K562 (cell line): Measurements from ENCODE around the gene CNGA3. TPM values are rescaled to one million over a fixed set of nuclear protein-coding genes. Genes with fewer than 3 reads are reported as not detected.
A peak's percentile ranks its signal among the peaks of the same experiment; 100 is the strongest.

Experiments
- ETV6 ChIP-seq, 3 experiments: fragments of 150-350 bp in 1 of 3; sonication (generic) in 1 of 3; formaldehyde crosslinking in 1 of 3; IDR thresholded peaks; 2 replicates each; pipeline versions ENCODE4 v1.6.1 to v1.8.0; 2014 to 2022; ENCODE audit warnings: borderline replicate concordance in 2 of 3, low read depth in 2 of 3, antibody characterized with exemption in 1 of 3, low read length in 1 of 3, mild to moderate bottlenecking in 1 of 3, missing genetic modification reagents in 1 of 3
- FOXJ2 ChIP-seq: fragments of 200-800 bp; sonication (Bioruptor generic); IDR thresholded peaks from 2 replicates; pipeline ENCODE4 v1.6.1; 2016; ENCODE audit warnings: missing genetic modification characterization, missing compliant biosample characterization
- IRF2 ChIP-seq: sonication (generic); formaldehyde crosslinking; IDR thresholded peaks from 2 replicates; pipeline ENCODE4 v1.8.1; 2022; ENCODE audit warnings: mild to moderate bottlenecking, missing genetic modification reagents
- JUND ChIP-seq, 2 experiments: IDR thresholded peaks; 2 replicates in 1 of 2; 3 replicates in 1 of 2; pipeline ENCODE4 v1.6.1; 2011; ENCODE audit warnings: borderline replicate concordance in 2 of 2, low read depth in 2 of 2, low read length in 2 of 2, improper control_type of control experiment in 1 of 2, missing biosample characterization in 1 of 2, missing genetic modification characterization in 1 of 2, missing genetic modification reagents in 1 of 2
- L3MBTL2 ChIP-seq: fragments of 450-650 bp; IDR thresholded peaks from 2 replicates; pipeline ENCODE4 v1.6.1; 2016; ENCODE audit warnings: mild to moderate bottlenecking, moderate library complexity
- MAFG ChIP-seq: fragments of 450-650 bp; conservative IDR thresholded peaks from 2 replicates; pipeline ENCODE4 v1.6.1; 2016; ENCODE audit warnings: missing genetic modification characterization, missing compliant biosample characterization
- MAFK ChIP-seq: IDR thresholded peaks from 2 replicates; pipeline ENCODE4 v1.6.1; 2011; ENCODE audit warnings: low read length, improper control_type of control experiment
- NFE2 ChIP-seq: IDR thresholded peaks from 2 replicates; pipeline ENCODE4 v1.6.1; 2014; ENCODE audit warnings: antibody characterized with exemption, low read depth
- SMARCA4 ChIP-seq: fragments of 450-650 bp; IDR thresholded peaks from 2 replicates; pipeline ENCODE4 v1.6.1; 2016
- ZNF239 ChIP-seq: fragments of 250-450 bp; sonication (Bioruptor Pico); IDR thresholded peaks from 2 replicates; pipeline ENCODE4 v1.4.0; 2020; ENCODE audit warnings: mild to moderate bottlenecking
- polyA plus RNA-seq, 8 experiments: library from polyadenylated mRNA; depleted of rRNA in 4 of 8; stranded (reverse) in 5 of 8; unstranded in 3 of 8; fragments of >200 nt; fragmentation: Nextera tagmentation in 2 of 8; fragmentation: Illumina TruSeq in 1 of 8; extraction: Ambion mirVana in 2 of 8; extraction: Trizol in 1 of 8; gene quantifications; 2 replicates each; pipeline versions ENCODE4 v1.2.1 to v1.2.3, GENCODE V29; 2011 to 2014; ENCODE audit warnings: inconsistent platforms in 1 of 8, missing spikeins in 1 of 8
- total RNA-seq, 7 experiments: library from RNA; depleted of rRNA in 6 of 7; stranded (reverse); fragments of >200 nt in 6 of 7; fragmentation: Illumina TruSeq in 2 of 7; extraction: Trizol in 2 of 7; gene quantifications; 2 replicates each; pipeline versions ENCODE4 v1.2.1 to v1.2.3, GENCODE V29; 2011 to 2021; ENCODE audit warnings: low replicate concordance in 1 of 7
- TF ChIP-seq, protein P1 (sequence below): fragments of 250-450 bp; sonication (Bioruptor Pico); IDR thresholded peaks from 2 replicates; pipeline ENCODE4 v1.4.0; 2020
- TF ChIP-seq, protein P2 (sequence below): fragments of 450-650 bp; IDR thresholded peaks from 2 replicates; pipeline ENCODE4 v1.6.1; 2018; ENCODE audit not compliant: partially characterized antibody
- TF ChIP-seq, protein P3 (sequence below), 2 experiments: IDR thresholded peaks; 2 replicates each; pipeline ENCODE4 v1.6.1; 2012; ENCODE audit warnings: improper control_type of control experiment in 2 of 2, low read depth in 2 of 2, low read length in 2 of 2, borderline replicate concordance in 1 of 2

The CNGA3 gene
- total and polyA plus RNA-seq, 9 of the 15 experiments (the other 6 are each of a cell fraction or from before 2014, with no cell fraction given), result not detected

DNA sequence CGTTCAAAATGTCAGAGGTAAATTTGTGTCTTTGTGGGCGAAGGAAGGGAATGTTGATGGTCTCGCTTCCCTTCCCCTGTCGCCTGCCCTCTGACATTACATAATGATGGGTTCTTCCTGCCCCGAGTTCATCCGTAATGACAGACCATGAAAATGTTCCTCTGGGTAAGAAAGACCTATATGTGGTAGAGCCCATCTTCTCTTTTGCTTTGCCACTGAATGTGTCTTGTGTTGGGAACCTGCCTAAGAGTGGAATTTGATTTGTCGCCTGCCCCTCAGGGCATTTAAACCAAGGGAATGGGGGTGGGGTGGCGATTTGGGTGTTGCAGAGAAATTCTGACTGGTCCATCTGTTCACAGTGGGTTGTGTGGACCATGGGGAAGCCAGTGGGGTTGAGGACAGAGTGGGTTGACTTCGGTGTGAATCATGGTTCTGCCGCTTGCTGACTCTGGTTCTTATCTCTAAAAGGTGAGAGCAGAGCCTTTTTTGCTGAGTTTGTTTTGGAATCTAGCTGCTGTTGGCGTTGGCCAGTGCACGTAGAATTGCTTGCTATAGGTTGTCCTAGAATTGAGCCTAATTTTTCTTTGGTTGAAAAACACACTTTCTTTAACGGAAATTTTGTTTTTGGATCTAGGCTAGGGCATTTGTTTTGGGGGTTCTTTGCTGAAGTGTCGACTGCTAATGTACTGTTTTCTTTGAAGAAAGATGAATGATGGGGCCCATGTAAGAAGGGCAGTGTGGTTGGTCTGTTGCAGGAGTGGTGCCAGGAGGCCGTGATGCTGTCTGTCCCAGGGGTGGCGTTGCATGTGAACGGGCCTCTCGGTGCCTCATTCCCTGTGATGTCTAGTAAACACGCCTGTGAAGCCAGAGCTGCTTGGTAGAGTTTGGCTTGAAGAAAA lies 99.7 kb downstream of the CNGA3 start (continued):
- peak; percentile 52 for TF ChIP-seq MAFG (tag)
- TF ChIP-seq SMARCA4, result peak; percentile 57
- 0 out of 4 replicates have a peak, but pooled peaks of 1 of the 2 experiments have one; percentile 21 for TF ChIP-seq ETV6 (IDR thresholded peaks at IDR 0.05; ENCODE audit: borderline replicate concordance in 1 of 2, low read depth in 2 of 2, low read length in 1 of 2)
- TF ChIP-seq ETV6 (CRISPR knock-in tag; IDR thresholded peaks at IDR 0.05; ENCODE audit: borderline replicate concordance), result no peak
- TF ChIP-seq NFE2, result peak; percentile 15; the same call in 1 of the 2 replicates
- peak; percentile 27; the same call in 1 of the 2 replicates for TF ChIP-seq JUND (IDR thresholded peaks at IDR 0.05; ENCODE audit: borderline replicate concordance, low read depth, low read length)
- TF ChIP-seq JUND (tag; IDR thresholded peaks at IDR 0.05; ENCODE audit: borderline replicate concordance, low read depth, low read length), result peak; percentile 29; the same call in 1 of the 3 replicates
- TF ChIP-seq, protein P1, sequence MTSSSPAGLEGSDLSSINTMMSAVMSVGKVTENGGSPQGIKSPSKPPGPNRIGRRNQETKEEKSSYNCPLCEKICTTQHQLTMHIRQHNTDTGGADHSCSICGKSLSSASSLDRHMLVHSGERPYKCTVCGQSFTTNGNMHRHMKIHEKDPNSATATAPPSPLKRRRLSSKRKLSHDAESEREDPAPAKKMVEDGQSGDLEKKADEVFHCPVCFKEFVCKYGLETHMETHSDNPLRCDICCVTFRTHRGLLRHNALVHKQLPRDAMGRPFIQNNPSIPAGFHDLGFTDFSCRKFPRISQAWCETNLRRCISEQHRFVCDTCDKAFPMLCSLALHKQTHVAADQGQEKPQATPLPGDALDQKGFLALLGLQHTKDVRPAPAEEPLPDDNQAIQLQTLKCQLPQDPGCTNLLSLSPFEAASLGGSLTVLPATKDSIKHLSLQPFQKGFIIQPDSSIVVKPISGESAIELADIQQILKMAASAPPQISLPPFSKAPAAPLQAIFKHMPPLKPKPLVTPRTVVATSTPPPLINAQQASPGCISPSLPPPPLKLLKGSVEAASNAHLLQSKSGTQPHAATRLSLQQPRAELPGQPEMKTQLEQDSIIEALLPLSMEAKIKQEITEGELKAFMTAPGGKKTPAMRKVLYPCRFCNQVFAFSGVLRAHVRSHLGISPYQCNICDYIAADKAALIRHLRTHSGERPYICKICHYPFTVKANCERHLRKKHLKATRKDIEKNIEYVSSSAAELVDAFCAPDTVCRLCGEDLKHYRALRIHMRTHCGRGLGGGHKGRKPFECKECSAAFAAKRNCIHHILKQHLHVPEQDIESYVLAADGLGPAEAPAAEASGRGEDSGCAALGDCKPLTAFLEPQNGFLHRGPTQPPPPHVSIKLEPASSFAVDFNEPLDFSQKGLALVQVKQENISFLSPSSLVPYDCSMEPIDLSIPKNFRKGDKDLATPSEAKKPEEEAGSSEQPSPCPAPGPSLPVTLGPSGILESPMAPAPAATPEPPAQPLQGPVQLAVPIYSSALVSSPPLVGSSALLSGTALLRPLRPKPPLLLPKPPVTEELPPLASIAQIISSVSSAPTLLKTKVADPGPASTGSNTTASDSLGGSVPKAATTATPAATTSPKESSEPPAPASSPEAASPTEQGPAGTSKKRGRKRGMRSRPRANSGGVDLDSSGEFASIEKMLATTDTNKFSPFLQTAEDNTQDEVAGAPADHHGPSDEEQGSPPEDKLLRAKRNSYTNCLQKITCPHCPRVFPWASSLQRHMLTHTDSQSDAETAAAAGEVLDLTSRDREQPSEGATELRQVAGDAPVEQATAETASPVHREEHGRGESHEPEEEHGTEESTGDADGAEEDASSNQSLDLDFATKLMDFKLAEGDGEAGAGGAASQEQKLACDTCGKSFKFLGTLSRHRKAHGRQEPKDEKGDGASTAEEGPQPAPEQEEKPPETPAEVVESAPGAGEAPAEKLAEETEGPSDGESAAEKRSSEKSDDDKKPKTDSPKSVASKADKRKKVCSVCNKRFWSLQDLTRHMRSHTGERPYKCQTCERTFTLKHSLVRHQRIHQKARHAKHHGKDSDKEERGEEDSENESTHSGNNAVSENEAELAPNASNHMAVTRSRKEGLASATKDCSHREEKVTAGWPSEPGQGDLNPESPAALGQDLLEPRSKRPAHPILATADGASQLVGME (CRISPR knock-in tag), result no peak
- TF ChIP-seq IRF2 (CRISPR knock-in tag), result no peak
- TF ChIP-seq ZNF239 (CRISPR knock-in tag), result no peak
- TF ChIP-seq, protein P2, sequence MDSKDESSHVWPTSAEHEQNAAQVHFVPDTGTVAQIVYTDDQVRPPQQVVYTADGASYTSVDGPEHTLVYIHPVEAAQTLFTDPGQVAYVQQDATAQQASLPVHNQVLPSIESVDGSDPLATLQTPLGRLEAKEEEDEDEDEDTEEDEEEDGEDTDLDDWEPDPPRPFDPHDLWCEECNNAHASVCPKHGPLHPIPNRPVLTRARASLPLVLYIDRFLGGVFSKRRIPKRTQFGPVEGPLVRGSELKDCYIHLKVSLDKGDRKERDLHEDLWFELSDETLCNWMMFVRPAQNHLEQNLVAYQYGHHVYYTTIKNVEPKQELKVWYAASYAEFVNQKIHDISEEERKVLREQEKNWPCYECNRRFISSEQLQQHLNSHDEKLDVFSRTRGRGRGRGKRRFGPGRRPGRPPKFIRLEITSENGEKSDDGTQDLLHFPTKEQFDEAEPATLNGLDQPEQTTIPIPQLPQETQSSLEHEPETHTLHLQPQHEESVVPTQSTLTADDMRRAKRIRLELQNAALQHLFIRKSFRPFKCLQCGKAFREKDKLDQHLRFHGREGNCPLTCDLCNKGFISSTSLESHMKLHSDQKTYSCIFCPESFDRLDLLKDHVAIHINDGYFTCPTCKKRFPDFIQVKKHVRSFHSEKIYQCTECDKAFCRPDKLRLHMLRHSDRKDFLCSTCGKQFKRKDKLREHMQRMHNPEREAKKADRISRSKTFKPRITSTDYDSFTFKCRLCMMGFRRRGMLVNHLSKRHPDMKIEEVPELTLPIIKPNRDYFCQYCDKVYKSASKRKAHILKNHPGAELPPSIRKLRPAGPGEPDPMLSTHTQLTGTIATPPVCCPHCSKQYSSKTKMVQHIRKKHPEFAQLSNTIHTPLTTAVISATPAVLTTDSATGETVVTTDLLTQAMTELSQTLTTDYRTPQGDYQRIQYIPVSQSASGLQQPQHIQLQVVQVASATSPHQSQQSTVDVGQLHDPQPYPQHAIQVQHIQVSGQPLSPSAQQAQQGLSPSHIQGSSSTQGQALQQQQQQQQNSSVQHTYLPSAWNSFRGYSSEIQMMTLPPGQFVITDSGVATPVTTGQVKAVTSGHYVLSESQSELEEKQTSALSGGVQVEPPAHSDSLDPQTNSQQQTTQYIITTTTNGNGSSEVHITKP, result peak; percentile 49
- TF ChIP-seq MAFK, result peak; percentile 37; the same call in 1 of the 2 replicates
- TF ChIP-seq L3MBTL2, result peak; percentile 52
- 0 out of 2 replicates have a peak, but pooled peaks have one; percentile 14 for TF ChIP-seq FOXJ2 (tag)
- TF ChIP-seq, protein P3, sequence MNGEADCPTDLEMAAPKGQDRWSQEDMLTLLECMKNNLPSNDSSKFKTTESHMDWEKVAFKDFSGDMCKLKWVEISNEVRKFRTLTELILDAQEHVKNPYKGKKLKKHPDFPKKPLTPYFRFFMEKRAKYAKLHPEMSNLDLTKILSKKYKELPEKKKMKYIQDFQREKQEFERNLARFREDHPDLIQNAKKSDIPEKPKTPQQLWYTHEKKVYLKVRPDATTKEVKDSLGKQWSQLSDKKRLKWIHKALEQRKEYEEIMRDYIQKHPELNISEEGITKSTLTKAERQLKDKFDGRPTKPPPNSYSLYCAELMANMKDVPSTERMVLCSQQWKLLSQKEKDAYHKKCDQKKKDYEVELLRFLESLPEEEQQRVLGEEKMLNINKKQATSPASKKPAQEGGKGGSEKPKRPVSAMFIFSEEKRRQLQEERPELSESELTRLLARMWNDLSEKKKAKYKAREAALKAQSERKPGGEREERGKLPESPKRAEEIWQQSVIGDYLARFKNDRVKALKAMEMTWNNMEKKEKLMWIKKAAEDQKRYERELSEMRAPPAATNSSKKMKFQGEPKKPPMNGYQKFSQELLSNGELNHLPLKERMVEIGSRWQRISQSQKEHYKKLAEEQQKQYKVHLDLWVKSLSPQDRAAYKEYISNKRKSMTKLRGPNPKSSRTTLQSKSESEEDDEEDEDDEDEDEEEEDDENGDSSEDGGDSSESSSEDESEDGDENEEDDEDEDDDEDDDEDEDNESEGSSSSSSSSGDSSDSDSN (IDR thresholded peaks at IDR 0.05; ENCODE audit: borderline replicate concordance in 1 of 2, low read depth in 2 of 2, low read length in 2 of 2), result peak in 1 of 2 experiments; percentile 73; a peak in 1 of 4 replicates
